OCI-LY3 (cell line): ENCODE data around the gene MFNG.

Experiments
- CTCF ChIP-seq: fragments of 200-600, 300-600 bp; sonication (generic); IDR thresholded peaks from 2 replicates; pipeline ENCODE4 v1.5.1; 2014; ENCODE audit warnings: antibody characterized with exemption, low read length, low read depth
- EZH2phosphoT487 ChIP-seq: fragments of 200-600 bp; shearing (Covaris generic); IDR thresholded peaks from 2 replicates; pipeline ENCODE4 v1.6.1; 2018; ENCODE audit warnings: antibody characterized with exemption, mixed run types, low read depth

DNA sequence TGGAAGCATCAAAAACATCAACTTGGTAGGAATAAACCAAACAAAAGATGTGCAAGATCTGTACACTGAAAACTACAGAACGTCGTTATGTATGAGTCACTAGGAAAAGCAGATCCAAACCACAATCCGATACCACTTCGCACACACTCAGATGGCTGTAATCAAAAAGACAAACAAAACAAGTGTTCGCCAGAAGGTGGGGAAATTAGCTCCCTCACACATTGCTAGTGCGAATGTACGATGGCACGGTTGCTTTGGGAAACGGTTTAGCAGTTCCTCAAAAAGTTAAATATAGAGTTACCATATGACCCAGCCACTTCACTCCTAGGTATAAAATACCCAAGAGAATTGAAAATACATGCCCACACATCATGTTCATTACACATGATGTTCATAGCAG, 47.8 kb upstream of the MFNG start:
- no peak for TF ChIP-seq CTCF
- TF ChIP-seq EZH2phosphoT487 = no peak
